Mucosa of descending colon (tissue), 3 donors: ENCODE results near the gene APCDD1L. TPM values are rescaled to one million over a fixed set of nuclear protein-coding genes. Genes with fewer than 3 reads are reported as not detected.

Experiments
- ATAC-seq: fragments of 200-7000 bp; cut with Tn5 transposase; one replicate; pipeline ENCODE4 v1.9.1; 2020; ENCODE audit warnings: mild to moderate bottlenecking, moderate library complexity
- DNase-seq, 3 donors: peaks; one replicate each; pipeline ENCODE4 v3.0.0-alpha.2; 2020
- H3K36me3 ChIP-seq: fragments of 200-600 bp; one replicate; pipeline ENCODE4 v1.8.0; 2021; ENCODE audit warnings: low read depth, mild to moderate bottlenecking
- H3K4me1 ChIP-seq: fragments of 200-600 bp; one replicate; pipeline ENCODE4 v1.8.0; 2021; ENCODE audit warnings: low read depth, mild to moderate bottlenecking
- H3K4me3 ChIP-seq: fragments of 200-600 bp; one replicate; pipeline ENCODE4 v1.8.0; 2021; ENCODE audit warnings: mild to moderate bottlenecking
- H3K9me3 ChIP-seq: fragments of 200-600 bp; one replicate; pipeline ENCODE4 v1.8.0; 2021; ENCODE audit warnings: mild to moderate bottlenecking
- CTCF ChIP-seq: fragments of 200-600 bp; IDR thresholded peaks from one replicate; pipeline ENCODE4 v1.8.0; 2022; ENCODE audit warnings: antibody characterized with exemption, mild to moderate bottlenecking
- intact Hi-C, 2 donors: fragments of 100-400 bp; cut with DNase I in 1 of 2; cut with micrococcal nuclease in 1 of 2; formaldehyde crosslinking; loops; one replicate each; pipeline versions ENCODE4 v1.11.0 to v1.11.1; 2022; cut with DNase I, micrococcal nuclease
- total RNA-seq, 3 donors: library from RNA; stranded (reverse); fragmentation: NEBNext Ultra II Directional in 2 of 3; extraction: Animal tissue kit (Norgen Biotek cat#: 25700) in 2 of 3; gene quantifications; one replicate each; pipeline versions ENCODE4 v1.2.1 to v1.2.4, GENCODE V29; 2021 to 2023
- donor health status: DM: no; HTN: no; CAD: no; lungs with moderate emphysema.
- donor health status: DM: no; HTN: no; CAD: no.
- donor health status: DM: no; HTN: yes; CAD: no.

Gene APCDD1L
- total RNA-seq, 3 donors from 2014 or later: 0.23 to 0.57 (median 0.29) TPM

DNA sequence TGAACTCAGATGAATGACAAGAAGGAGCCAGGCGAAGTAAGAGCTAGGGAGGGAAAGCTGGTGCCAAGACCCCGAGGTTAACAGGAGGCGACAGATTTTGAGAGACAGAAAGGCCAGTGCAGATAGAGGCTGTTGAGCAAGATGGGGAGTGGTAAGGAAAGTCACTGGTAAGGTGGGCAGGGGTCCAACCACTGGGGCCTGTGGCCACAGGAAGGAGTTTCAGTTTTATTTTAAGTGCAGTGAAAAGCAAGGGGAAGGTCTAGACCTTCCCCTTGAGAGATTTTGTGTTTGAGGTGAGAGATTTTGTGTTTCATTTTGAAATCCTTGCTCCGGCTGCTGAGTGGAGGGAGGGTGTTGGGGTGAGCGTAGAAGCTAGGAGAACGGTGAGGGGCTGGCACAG lies 41.8 kb upstream of the APCDD1L start:
- no peak for ATAC-seq
- DNase-seq: no peak

GRCh38 chr20:58555078-58555765 lies 40.0 kb upstream of the APCDD1L start:
- Histone ChIP-seq H3K36me3 (no peaks in the 10 kb centered on the region), H3K4me3 (no peak overlapping the region), H3K9me3 (no peaks in the 10 kb centered on the region), H3K4me1 (no peaks in the 10 kb centered on the region)
- intact Hi-C loops: no loop called here
- TF ChIP-seq CTCF: no peak
- no peak for DNase-seq
- ATAC-seq: no peak

More for the DNA sequence above, 41.8 kb upstream of the APCDD1L start:
- Histone ChIP-seq H3K36me3 (no peaks in the 10 kb centered on the region), H3K4me1 (no peaks in the 10 kb centered on the region), H3K9me3 (no peaks in the 10 kb centered on the region), H3K4me3 (no peak overlapping the region)
- no peak for TF ChIP-seq CTCF
- intact Hi-C loops: no loop called here

DNA sequence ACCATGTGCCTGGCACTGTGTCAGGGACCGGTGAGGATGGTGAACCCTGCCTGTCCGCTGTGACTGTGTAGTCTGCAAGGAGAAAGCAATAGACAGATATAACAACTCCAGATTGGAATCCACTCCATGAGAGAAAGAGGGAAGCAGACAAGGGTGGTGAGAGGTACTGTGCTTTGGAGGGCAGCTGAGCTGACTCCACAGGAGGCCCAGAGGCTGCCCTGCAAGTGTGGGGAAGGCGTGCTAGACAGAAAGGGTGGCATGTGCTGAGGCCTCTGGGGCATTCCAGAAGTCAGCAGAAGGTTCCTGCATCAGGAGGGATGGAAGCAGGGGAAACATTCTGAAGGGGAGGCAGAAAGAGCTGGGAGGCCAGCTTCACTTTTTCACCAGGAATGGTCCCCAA lies 39.3 kb upstream of the APCDD1L start:
- no peak for TF ChIP-seq CTCF
- no peak for DNase-seq
- ATAC-seq: no peak
- intact Hi-C loops: no loop called here
- H3K9me3 ChIP-seq: no peaks in the 10 kb centered on the region
- H3K36me3 ChIP-seq: no peaks in the 10 kb centered on the region
- no peaks in the 10 kb centered on the region for H3K4me1 ChIP-seq
- H3K4me3 ChIP-seq: no peak overlapping the region

DNA sequence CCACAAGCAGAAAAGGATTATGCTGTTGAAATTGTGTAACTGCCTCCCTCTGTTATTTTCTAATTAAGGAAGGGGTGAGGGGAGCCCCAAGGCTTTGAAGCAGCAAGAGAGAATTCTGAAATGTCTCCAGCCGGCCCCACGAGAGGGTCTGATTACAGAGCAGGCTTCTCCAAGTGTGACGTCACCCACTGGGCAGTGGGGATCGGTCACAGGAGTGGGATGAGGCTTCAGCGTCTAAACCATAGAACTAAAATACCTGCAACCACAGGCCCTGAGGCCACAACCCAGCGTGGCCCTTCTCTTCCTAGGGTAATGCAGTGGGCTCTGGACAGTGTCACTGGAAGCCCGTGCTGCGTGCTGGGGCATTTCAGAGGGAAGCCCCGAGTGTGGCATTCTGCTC lies 38.6 kb upstream of the APCDD1L start:
- DNase-seq (no peak), ATAC-seq (no peak)
- intact Hi-C loops: no loop called here
- no peaks in the 10 kb centered on the region for H3K4me1 ChIP-seq
- no peak for TF ChIP-seq CTCF
- no peaks in the 10 kb centered on the region for H3K9me3 ChIP-seq
- no peaks in the 10 kb centered on the region for H3K36me3 ChIP-seq
- no peak overlapping the region for H3K4me3 ChIP-seq

DNA sequence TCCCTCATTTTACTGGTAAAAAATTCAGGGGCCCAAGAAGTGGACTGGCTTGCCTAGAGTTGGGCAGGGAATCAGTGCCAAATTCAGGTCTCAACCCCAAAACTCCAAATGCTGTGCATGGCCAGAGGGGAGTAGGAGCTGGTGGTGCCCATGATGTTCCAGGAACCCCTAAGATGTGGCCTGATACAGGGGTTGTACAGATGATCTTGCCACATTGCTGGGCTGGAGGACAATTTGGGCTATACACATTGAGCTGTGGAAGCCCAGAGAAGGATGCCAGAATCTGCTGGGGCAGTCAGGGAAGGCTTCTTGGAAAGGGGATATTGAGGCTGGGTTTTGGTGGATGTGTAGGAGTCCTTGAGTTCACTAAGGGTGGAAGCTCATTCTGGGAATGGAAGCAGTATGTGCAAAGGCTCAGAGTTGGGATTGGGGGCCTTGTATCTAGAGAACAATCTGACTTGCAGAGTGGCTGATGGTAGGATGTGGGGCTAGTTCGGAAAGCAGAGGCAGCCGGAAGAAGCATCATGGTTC lies 38.0 kb upstream of the APCDD1L start:
- no peaks in the 10 kb centered on the region for H3K4me1 ChIP-seq
- no peak for ATAC-seq
- no peaks in the 10 kb centered on the region for H3K36me3 ChIP-seq
- DNase-seq: no peak
- no peak overlapping the region for H3K4me3 ChIP-seq
- intact Hi-C loops: no loop called here
- no peak for TF ChIP-seq CTCF
- no peaks in the 10 kb centered on the region for H3K9me3 ChIP-seq
